Heart left ventricle (tissue), 13 donors: ENCODE measurements around the gene ALDH3B2.

ENCODE experiments used
- CTCF ChIP-seq, 12 donors: fragments of 200-600 bp; sonication (generic) in 4 of 12; IDR thresholded peaks; one replicate each; pipeline versions ENCODE4 v1.5.0 to v1.8.0; 2018 to 2022; ENCODE audit warnings: antibody characterized with exemption in 12 of 12, mild to moderate bottlenecking in 5 of 12
- POLR2A ChIP-seq, 2 donors: fragments of 450-650 bp; IDR thresholded peaks; one replicate each; pipeline ENCODE4 v1.6.1; 2017; ENCODE audit warnings: antibody characterized with exemption in 2 of 2, mild to moderate bottlenecking in 2 of 2, moderate library complexity in 2 of 2
- donor health status: ischemic (EF 13 %, LVEDD 7.1; RV severe dilation, severe dysfunction).
- donor health status: DM: no; HTN: yes; CAD: no.
- donor health status: DM: no; HTN: no; CAD: no.
- donor health status: ischemic (EF 25% LVEDD 6.9; RV normal size, moderate dysfunction).
- donor health status: ischemic (EF 25% LVEDD 5.7; RV mildly dilated, moderate dysfunction).
- donor health status: ischemic (EF 35%, LVEDD 5.7; RV mildly dilated, moderate dysfunction).
- donor health status: nonischemic (EF 11% LVEDD 7.7; RV severe dilation, severe dysfunction).
- donor health status: DM: yes; HTN: yes; CAD: no.
- donor health status: PGD.
- donor health status: ischemic (EF 29% LVEDD 5.4; RV normal size, mild dysfunction).
- donor health status: nonischemic (EF 23%, LVEDD 6.1; RV moderate dilation, normal function).

GRCh38 chr11:67699521-67699920, 25.1 kb upstream of the ALDH3B2 start:
- TF ChIP-seq CTCF (IDR thresholded peaks at IDR 0.05) (no peak), POLR2A (IDR thresholded peaks at IDR 0.05) (no peak)
